Left lung (tissue), 10 donors: ENCODE results near the gene KIAA1671. TPM values are rescaled to one million over a fixed set of nuclear protein-coding genes. Genes with fewer than 3 reads are reported as not detected.

Experiments
- ATAC-seq: fragments of 200-7000 bp; cut with Tn5 transposase; one replicate; pipeline ENCODE4 v1.9.1; 2020; ENCODE audit warnings: moderate library complexity
- DNase-seq, 4 donors: peaks; one replicate each; pipeline ENCODE4 v3.0.0-alpha.2; 2013 to 2020
- H3K27ac ChIP-seq, 2 donors: fragments of 200-600 bp; sonication (generic) in 1 of 2; one replicate each; pipeline versions ENCODE4 v1.5.0 to v1.8.0; 2020 to 2021
- H3K27me3 ChIP-seq, 2 donors: fragments of 200-600 bp; sonication (generic) in 1 of 2; one replicate each; pipeline versions ENCODE4 v1.5.0 to v1.8.0; 2020 to 2021
- H3K36me3 ChIP-seq, 2 donors: fragments of 200-600 bp; sonication (generic) in 1 of 2; one replicate each; pipeline versions ENCODE4 v1.5.0 to v1.8.0; 2020 to 2021
- H3K4me1 ChIP-seq, 2 donors: fragments of 200-600 bp; one replicate each; pipeline ENCODE4 v1.8.0; 2021
- H3K4me3 ChIP-seq, 2 donors: fragments of 200-600 bp; sonication (generic) in 1 of 2; one replicate each; pipeline versions ENCODE4 v1.5.0 to v1.8.0; 2020 to 2021; ENCODE audit warnings: mild to moderate bottlenecking in 1 of 2
- H3K9me3 ChIP-seq, 2 donors: fragments of 200-600 bp; sonication (generic) in 1 of 2; one replicate each; pipeline versions ENCODE4 v1.5.0 to v1.8.0; 2020 to 2021
- intact Hi-C, 2 donors: fragments of 100-400 bp; cut with DNase I; formaldehyde crosslinking; loops; one replicate each; pipeline versions ENCODE4 v1.11.2 to v1.14.2; 2022
- polyA plus RNA-seq, 6 donors: library from polyadenylated mRNA; unstranded; fragments of 120-200 nt; gene quantifications; one replicate each; pipeline ENCODE4 v1.2.1, GENCODE V29; 2013; ENCODE audit not compliant: insufficient read length in 6 of 6
- total RNA-seq, 2 donors: library from RNA; stranded (reverse); fragmentation: NEBNext Ultra II Directional; extraction: Animal tissue kit (Norgen Biotek cat#: 25700); gene quantifications; one replicate each; pipeline ENCODE4 v1.2.1, GENCODE V29; 2021
- TF ChIP-seq, protein P1 (sequence below), 2 donors: fragments of 200-600 bp; sonication (generic) in 1 of 2; IDR thresholded peaks; one replicate each; pipeline versions ENCODE4 v1.5.0 to v1.8.0; 2021; ENCODE audit warnings: antibody characterized with exemption in 2 of 2
- donor health status: DM: no; HTN: yes; CAD: no.
- donor health status: DM: no; HTN: no; CAD: no.

Gene KIAA1671
- total and polyA plus RNA-seq, 8 donors = 19.4 to 35.0 (median 23.4) TPM

DNA sequence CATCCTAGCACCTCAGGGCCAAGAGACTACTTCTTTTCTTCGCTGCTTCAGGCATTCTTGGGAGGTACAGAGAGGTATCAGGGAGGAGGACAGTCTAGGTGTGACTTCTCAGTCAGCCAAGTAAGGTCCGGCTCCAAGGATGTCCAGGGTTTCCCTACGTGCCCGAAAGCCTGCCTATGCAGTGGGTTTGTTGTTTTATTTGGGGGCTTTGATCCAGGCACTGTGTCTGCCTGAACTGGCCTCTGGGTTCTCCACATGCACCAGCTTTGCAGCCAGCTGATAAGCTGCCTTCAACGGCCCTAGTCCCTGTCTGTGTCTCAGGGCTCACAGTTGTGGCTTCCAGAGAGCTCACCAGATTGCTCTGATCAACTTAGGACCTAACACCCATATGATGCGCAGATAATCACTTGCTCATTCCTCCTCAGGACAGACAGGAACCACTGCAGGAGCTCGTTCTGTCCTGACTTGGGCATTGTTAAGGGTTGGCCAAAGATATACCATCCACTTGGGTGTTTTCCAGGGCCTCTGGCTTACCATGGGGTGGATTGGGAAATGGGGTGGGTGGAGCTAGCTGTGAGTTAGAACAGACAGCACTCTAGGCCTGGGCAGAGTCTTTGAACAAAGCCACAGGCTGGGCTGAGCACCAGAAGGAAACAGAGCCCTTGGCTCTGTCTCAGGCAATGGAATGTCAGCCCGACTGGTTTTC, 201.6 kb downstream of the KIAA1671 start:
- intact Hi-C loops = no loop called here
- peak overlapping the region; percentile 53 to 62 for H3K27ac ChIP-seq

DNA sequence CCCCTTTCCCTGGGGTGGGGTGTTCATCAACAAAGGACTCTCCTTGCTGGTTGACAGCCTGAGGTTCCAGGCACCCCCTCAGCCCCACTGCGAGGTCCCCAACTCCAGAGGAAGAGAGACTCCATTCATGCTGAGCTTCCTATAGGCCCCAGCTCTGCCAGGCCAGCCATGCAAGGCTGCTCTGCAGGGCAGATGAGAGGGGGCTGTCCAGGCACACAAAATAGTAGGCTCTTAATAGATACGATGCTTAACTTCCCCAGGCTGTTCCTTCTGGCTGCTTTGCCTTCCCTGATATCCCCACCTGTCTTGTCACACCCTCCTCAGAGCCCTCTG, 202.1 kb downstream of the KIAA1671 start:
- Histone ChIP-seq H3K4me1 (peaks cover 14% of the 10 kb centered on the region in 2 donors), H3K36me3 (no peaks in the 10 kb centered on the region), H3K27ac (peak overlapping the region; percentile 53 to 62), H3K9me3 (no peaks in the 10 kb centered on the region), H3K27me3 (no peaks in the 10 kb centered on the region), H3K4me3 (no peak overlapping the region)
- DNase-seq = no peak
- TF ChIP-seq, protein P1, sequence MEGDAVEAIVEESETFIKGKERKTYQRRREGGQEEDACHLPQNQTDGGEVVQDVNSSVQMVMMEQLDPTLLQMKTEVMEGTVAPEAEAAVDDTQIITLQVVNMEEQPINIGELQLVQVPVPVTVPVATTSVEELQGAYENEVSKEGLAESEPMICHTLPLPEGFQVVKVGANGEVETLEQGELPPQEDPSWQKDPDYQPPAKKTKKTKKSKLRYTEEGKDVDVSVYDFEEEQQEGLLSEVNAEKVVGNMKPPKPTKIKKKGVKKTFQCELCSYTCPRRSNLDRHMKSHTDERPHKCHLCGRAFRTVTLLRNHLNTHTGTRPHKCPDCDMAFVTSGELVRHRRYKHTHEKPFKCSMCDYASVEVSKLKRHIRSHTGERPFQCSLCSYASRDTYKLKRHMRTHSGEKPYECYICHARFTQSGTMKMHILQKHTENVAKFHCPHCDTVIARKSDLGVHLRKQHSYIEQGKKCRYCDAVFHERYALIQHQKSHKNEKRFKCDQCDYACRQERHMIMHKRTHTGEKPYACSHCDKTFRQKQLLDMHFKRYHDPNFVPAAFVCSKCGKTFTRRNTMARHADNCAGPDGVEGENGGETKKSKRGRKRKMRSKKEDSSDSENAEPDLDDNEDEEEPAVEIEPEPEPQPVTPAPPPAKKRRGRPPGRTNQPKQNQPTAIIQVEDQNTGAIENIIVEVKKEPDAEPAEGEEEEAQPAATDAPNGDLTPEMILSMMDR (IDR thresholded peaks at IDR 0.05) = no peak
- intact Hi-C loops = no loop called here
- ATAC-seq = no peak

More for the DNA sequence above, 201.6 kb downstream of the KIAA1671 start:
- ATAC-seq (peak; percentile 98), DNase-seq (peak in 2 of 4 donors; percentile 44 to 78)
- no peaks in the 10 kb centered on the region for H3K27me3 ChIP-seq
- no peaks in the 10 kb centered on the region for H3K36me3 ChIP-seq
- peaks cover 14% of the 10 kb centered on the region in 2 donors for H3K4me1 ChIP-seq
- no peaks in the 10 kb centered on the region for H3K9me3 ChIP-seq
- H3K4me3 ChIP-seq = no peak overlapping the region
- TF ChIP-seq, protein P1 (IDR thresholded peaks at IDR 0.05) = no peak

GRCh38 chr22:25156736-25157135, 204.2 kb downstream of the KIAA1671 start:
- intact Hi-C loops = no loop called here
- no peak for ATAC-seq
- Histone ChIP-seq H3K4me3 (no peak overlapping the region), H3K27ac (no peak overlapping the region), H3K36me3 (no peaks in the 10 kb centered on the region), H3K9me3 (no peaks in the 10 kb centered on the region), H3K4me1 (peaks cover 14% of the 10 kb centered on the region in 2 donors), H3K27me3 (no peaks in the 10 kb centered on the region)
- TF ChIP-seq, protein P1 (IDR thresholded peaks at IDR 0.05) = no peak
- no peak for DNase-seq

DNA sequence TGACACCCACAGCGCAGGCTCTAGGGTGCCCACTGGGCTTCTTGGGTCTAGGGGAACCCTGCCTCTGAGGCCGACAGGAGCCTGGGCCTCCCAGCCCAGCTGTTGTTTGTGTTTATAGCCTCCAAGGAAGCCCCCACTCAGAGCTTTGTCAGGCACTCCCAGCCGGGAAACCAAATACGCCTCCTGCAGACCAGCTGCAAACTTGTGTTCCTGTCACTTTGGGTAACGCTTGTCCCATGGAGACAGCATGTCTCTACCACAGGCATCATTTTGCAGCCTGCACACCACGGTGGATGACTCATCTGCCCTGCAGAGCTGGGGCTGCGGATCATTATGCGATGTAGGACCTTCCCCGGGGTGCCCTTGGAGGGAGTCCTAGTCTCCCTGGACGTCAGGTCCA, 206.5 kb downstream of the KIAA1671 start:
- intact Hi-C loops = no loop called here
- Histone ChIP-seq H3K27me3 (no peaks in the 10 kb centered on the region), H3K4me3 (no peak overlapping the region), H3K9me3 (no peaks in the 10 kb centered on the region), H3K4me1 (peaks cover 10 to 11% of the 10 kb centered on the region in 2 donors), H3K36me3 (no peaks in the 10 kb centered on the region), H3K27ac (no peak overlapping the region)
- TF ChIP-seq, protein P1 (IDR thresholded peaks at IDR 0.05) = no peak
- DNase-seq (no peak), ATAC-seq (no peak)

GRCh38 chr22:25160120-25160996, 207.8 kb downstream of the KIAA1671 start:
- Histone ChIP-seq H3K4me1 (no peaks in the 10 kb centered on the region), H3K36me3 (no peaks in the 10 kb centered on the region), H3K9me3 (no peaks in the 10 kb centered on the region), H3K27ac (no peak overlapping the region), H3K27me3 (no peaks in the 10 kb centered on the region), H3K4me3 (no peak overlapping the region)
- TF ChIP-seq, protein P1 (IDR thresholded peaks at IDR 0.05) = no peak
- intact Hi-C loops = no loop called here
- ATAC-seq (no peak), DNase-seq (no peak)
